H1 (cell line): ENCODE results near the gene SLC2A4. TPM values are rescaled to one million over a fixed set of nuclear protein-coding genes. Genes with fewer than 3 reads are reported as not detected.

Experiments
- CTCF ChIA-PET: fragments of 300-600 bp; sonication (Branson Sonifier 250); formaldehyde crosslinking; loops from one replicate; lab custom pipeline; 2021; ENCODE audit not compliant: partially characterized antibody; lab: Charles Lee
- POLR2A ChIA-PET: fragments of 300-600 bp; sonication (Branson Sonifier 250); formaldehyde crosslinking; loops from one replicate; lab custom pipeline; 2021; ENCODE audit warnings: inconsistent platforms; ENCODE audit not compliant: partially characterized antibody; lab: Charles Lee
- DNase-seq, 2 experiments: peaks; one replicate each; pipeline versions ENCODE4 v3.0.0 to v3.0.0-alpha.2; 2010 to 2022; ENCODE audit warnings: low spot score in 2 of 2, low read depth in 1 of 2, mixed read lengths in 1 of 2
- FAIRE-seq: peaks from 2 replicates; lab custom pipeline; 2011; peaks lifted over from hg19 to GRCh38; lab: Jason Lieb, UNC
- H2AFZ ChIP-seq: 2 replicates; pipeline ENCODE4 v1.8.1; 2012; ENCODE audit warnings: low read length, inconsistent platforms
- H2AK5ac ChIP-seq: 2 replicates; pipeline ENCODE4 v1.6.1; 2013; ENCODE audit warnings: low read depth, low read length
- H2BK120ac ChIP-seq: replicated peaks from 2 replicates; pipeline ENCODE3; 2013; ENCODE audit warnings: low read depth, low read length, inconsistent platforms
- H2BK12ac ChIP-seq: 2 replicates; pipeline ENCODE4 v1.6.1; 2013; ENCODE audit warnings: low read depth, low read length
- H2BK15ac ChIP-seq: 2 replicates; pipeline ENCODE4 v1.6.1; 2013; ENCODE audit warnings: low read length
- H2BK20ac ChIP-seq: 2 replicates; pipeline ENCODE4 v1.6.1; 2013; ENCODE audit warnings: low read length
- H2BK5ac ChIP-seq: 2 replicates; pipeline ENCODE4 v1.6.1; 2013; ENCODE audit warnings: low read depth, low read length
- H3K14ac ChIP-seq: 2 replicates; pipeline ENCODE4 v1.6.1; 2013; ENCODE audit warnings: inconsistent platforms; ENCODE audit not compliant: insufficient read length
- H3K18ac ChIP-seq: 2 replicates; pipeline ENCODE4 v1.6.1; 2013; ENCODE audit warnings: low read length; ENCODE audit errors: extremely low read depth
- H3K23ac ChIP-seq: 2 replicates; pipeline ENCODE4 v1.6.1; 2013; ENCODE audit warnings: inconsistent platforms; ENCODE audit not compliant: insufficient read length
- H3K23me2 ChIP-seq: 2 replicates; pipeline ENCODE4 v1.6.1; 2013; ENCODE audit warnings: low read depth, low read length
- H3K27ac ChIP-seq: 2 replicates; pipeline ENCODE4 v1.6.1; 2011; ENCODE audit warnings: low read depth, low read length, inconsistent platforms
- H3K27me3 ChIP-seq, 4 experiments: replicated peaks in 1 of 4; 1 replicate in 1 of 4; 2 replicates in 3 of 4; pipeline versions ENCODE4 v1.6.1 to v1.8.1; 2011 to 2013; ENCODE audit warnings: low read length in 3 of 4, mild to moderate bottlenecking in 3 of 4, inconsistent platforms in 2 of 4, mixed read lengths in 2 of 4, moderate library complexity in 1 of 4; ENCODE audit not compliant: control insufficient read depth in 3 of 4, insufficient read depth in 3 of 4; ENCODE audit errors: extremely low read depth in 1 of 4
- H3K36me3 ChIP-seq, 4 experiments: 2 replicates each; pipeline versions ENCODE4 v1.6.1 to v1.8.1; 2011 to 2013; ENCODE audit warnings: mild to moderate bottlenecking in 4 of 4, low read length in 3 of 4, moderate library complexity in 2 of 4, control low read depth in 1 of 4, inconsistent platforms in 1 of 4; ENCODE audit not compliant: insufficient read depth in 4 of 4, control insufficient read depth in 2 of 4
- H3K4ac ChIP-seq: replicated peaks from 2 replicates; pipeline ENCODE3; 2013; ENCODE audit warnings: low read length, low read depth, mixed read lengths, inconsistent platforms; ENCODE audit not compliant: insufficient read length
- H3K4me1 ChIP-seq, 4 experiments: replicated peaks in 1 of 4; 1 replicate in 1 of 4; 2 replicates in 3 of 4; pipeline versions ENCODE4 v1.6.1 to v1.8.1; 2011 to 2013; ENCODE audit warnings: low read length in 3 of 4, inconsistent platforms in 2 of 4, mixed read lengths in 1 of 4; ENCODE audit not compliant: insufficient read depth in 4 of 4, control insufficient read depth in 3 of 4
- H3K4me2 ChIP-seq, 2 experiments: 2 replicates each; pipeline versions ENCODE4 v1.6.1 to v1.8.1; 2011 to 2013; ENCODE audit warnings: low read depth in 2 of 2, low read length in 2 of 2, control low read depth in 1 of 2, inconsistent platforms in 1 of 2, mild to moderate bottlenecking in 1 of 2; ENCODE audit not compliant: insufficient read depth in 1 of 2
- H3K4me3 ChIP-seq, 4 experiments: fragments of 200-600, 300-600 bp in 1 of 4; sonication (generic), shearing (Covaris generic), sonication (Bioruptor Twin) in 1 of 4; 2 replicates each; pipeline versions ENCODE4 v1.5.1 to v1.8.1; 2011 to 2016; ENCODE audit warnings: low read length in 4 of 4, low read depth in 3 of 4, control low read depth in 2 of 4, inconsistent platforms in 2 of 4, mild to moderate bottlenecking in 2 of 4, mixed read lengths in 1 of 4, moderate library complexity in 1 of 4; ENCODE audit not compliant: insufficient read depth in 2 of 4; ENCODE audit errors: extremely low read depth in 1 of 4
- H3K56ac ChIP-seq: replicated peaks from 2 replicates; pipeline ENCODE3; 2013; ENCODE audit warnings: low read depth, mild to moderate bottlenecking, mixed read lengths, low read length, inconsistent platforms; ENCODE audit not compliant: insufficient read length
- H3K79me1 ChIP-seq: 2 replicates; pipeline ENCODE4 v1.6.1; 2013; ENCODE audit warnings: low read depth, low read length, control low read depth
- H3K79me2 ChIP-seq, 2 experiments: 2 replicates each; pipeline versions ENCODE4 v1.6.1 to v1.8.1; 2012 to 2013; ENCODE audit warnings: low read length in 2 of 2, mild to moderate bottlenecking in 2 of 2, inconsistent platforms in 1 of 2; ENCODE audit not compliant: insufficient read depth in 2 of 2, control insufficient read depth in 1 of 2
- H3K9ac ChIP-seq, 4 experiments: replicated peaks in 1 of 4; 1 replicate in 1 of 4; 2 replicates in 3 of 4; pipeline versions ENCODE4 v1.6.1 to v1.8.1; 2011 to 2013; ENCODE audit warnings: low read depth in 3 of 4, low read length in 3 of 4, control low read depth in 2 of 4, mild to moderate bottlenecking in 2 of 4, moderate library complexity in 2 of 4, inconsistent platforms in 1 of 4; ENCODE audit errors: extremely low read depth in 1 of 4
- H3K9me3 ChIP-seq, 2 experiments: 2 replicates each; pipeline versions ENCODE4 v1.6.1 to v1.8.1; 2012 to 2013; ENCODE audit warnings: mild to moderate bottlenecking in 2 of 2, moderate library complexity in 2 of 2, control low read depth in 1 of 2, inconsistent platforms in 1 of 2, low read depth in 1 of 2, low read length in 1 of 2, mixed read lengths in 1 of 2; ENCODE audit not compliant: insufficient read depth in 2 of 2
- H4K20me1 ChIP-seq, 2 experiments: replicated peaks in 1 of 2; 2 replicates each; pipeline versions ENCODE3 to v1.8.1; 2011 to 2013; ENCODE audit warnings: inconsistent platforms in 2 of 2, low read length in 2 of 2, mild to moderate bottlenecking in 1 of 2; ENCODE audit not compliant: insufficient read depth in 2 of 2, control insufficient read depth in 1 of 2
- H4K5ac ChIP-seq: 2 replicates; pipeline ENCODE4 v1.6.1; 2013; ENCODE audit warnings: low read length, low read depth, mixed read lengths, inconsistent platforms; ENCODE audit not compliant: insufficient read length
- H4K8ac ChIP-seq: 2 replicates; pipeline ENCODE4 v1.8.0; 2013; ENCODE audit warnings: mild to moderate bottlenecking, moderate library complexity, low read length, inconsistent platforms; ENCODE audit not compliant: insufficient read depth; ENCODE audit errors: extremely low read depth
- H4K91ac ChIP-seq: replicated peaks from 2 replicates; pipeline ENCODE3; 2013; ENCODE audit warnings: low read length, mixed read lengths, inconsistent platforms; ENCODE audit not compliant: insufficient read length
- POLR2A ChIP-seq, 2 experiments: IDR thresholded peaks; 1 replicate in 1 of 2; 2 replicates in 1 of 2; pipeline ENCODE4 v1.6.1; 2011; ENCODE audit warnings: low read depth in 2 of 2, low read length in 2 of 2, mild to moderate bottlenecking in 2 of 2; ENCODE audit errors: control extremely low read depth in 1 of 2
- SP1 ChIP-seq: IDR thresholded peaks from 2 replicates; pipeline ENCODE4 v1.6.1; 2011; ENCODE audit warnings: low read depth, low read length
- WGBS, 2 experiments: shearing (Covaris generic) in 1 of 2; methylation state at CpG; one replicate each; pipeline versions ENCODE4 v1.1.6 to v1.1.7; 2013 to 2015; ENCODE audit warnings: low lambda C conversion rate in 2 of 2, mixed read lengths in 2 of 2, inconsistent platforms in 1 of 2, low coverage in 1 of 2, missing lambda C conversion rate in 1 of 2; ENCODE audit not compliant: insufficient replicate concordance in 2 of 2, insufficient coverage in 1 of 2, insufficient read length in 1 of 2; ENCODE audit errors: extremely low coverage in 1 of 2, missing lambda C conversion rate in 1 of 2; 5-methylcytosine and 5-hydroxymethylcytosine counted together
- polyA plus RNA-seq, 7 experiments: library from polyadenylated mRNA; depleted of rRNA in 3 of 7; stranded (reverse) in 5 of 7; unstranded in 2 of 7; fragments of >200 nt in 5 of 7; fragments of 200-250 nt in 2 of 7; gene quantifications; 1 replicate in 5 of 7; 2 replicates in 1 of 7; 4 replicates in 1 of 7; pipeline versions ENCODE4 v1.2.1 to v1.2.3, GENCODE V29; 2011 to 2013; ENCODE audit warnings: missing spikeins in 2 of 7, mixed read lengths in 2 of 7
- total RNA-seq: library from RNA; stranded (reverse); fragmentation: NEBNext Ultra II Directional; extraction: Animal tissue kit (Norgen Biotek cat#: 25700); gene quantifications from 2 replicates; pipeline ENCODE4 v1.2.1, GENCODE V29; 2021

SLC2A4 gene
- total and polyA plus RNA-seq, 2 of the 8 experiments (the other 6 are each of a cell fraction or from before 2014, with no cell fraction given), result 5.7 to 6.9 TPM

- ChIA-PET POLR2A (interaction anchor here (0.8 to 11.3 kb wide), 42 partner anchors 8 to 859 kb away, joined by 3 to 223 read pairs (median 6); partner anchors contain the start of genes ACADVL, ACAP1, CD68 and CLDN7), CTCF (interaction anchor here (0.7 to 3.3 kb wide), 25 partner anchors 9 to 268 kb away, joined by 3 to 17 read pairs (median 5); partner anchors contain the start of genes ACADVL, ACAP1, DLG4 and NEURL4)
- no peak overlapping the region for H4K8ac ChIP-seq
- no peak overlapping the region for H3K56ac ChIP-seq
- H3K36me3 ChIP-seq, result peaks cover 33 to 66% (median 46%) of the 10 kb centered on the region in 4 experiments
- H3K14ac ChIP-seq, result no peak overlapping the region
- no peak overlapping the region for H4K5ac ChIP-seq
- 47% methylated on average over 9 of the region's 9 CpGs; no CpG with 5 or more reads in 1 of the 2 experiments for WGBS, 2 experiments
- H3K23me2 ChIP-seq, result peaks cover under 1% of the 10 kb centered on the region; the same call in 1 of the 2 replicates
- H2AFZ ChIP-seq, result no peak overlapping the region
- no peak for DNase-seq
- TF ChIP-seq POLR2A (IDR thresholded peaks at IDR 0.05; ENCODE audit: control extremely low read depth in 1 of 2, low read depth in 2 of 2, low read length in 2 of 2) (peak; percentile 8 to 19; a peak in 2 of 3 replicates), SP1 (no peak)
- H2BK120ac ChIP-seq, result no peak overlapping the region
- no peak overlapping the region for H2BK15ac ChIP-seq
- H2BK5ac ChIP-seq, result 0 out of 2 replicates have a peak overlapping the region, but pooled peaks have one; percentile 60
- no peak overlapping the region for H2AK5ac ChIP-seq
- H3K4me2 ChIP-seq, result peak overlapping the region; percentile 67 to 91
- peaks cover 12% of the 10 kb centered on the region for H3K79me1 ChIP-seq
- H3K27ac ChIP-seq, result 0 out of 2 replicates have a peak overlapping the region, but pooled peaks have one; percentile 61
- H3K9me3 ChIP-seq, result no peaks in the 10 kb centered on the region
- no peak overlapping the region for H3K23ac ChIP-seq
- no peak overlapping the region for H3K4ac ChIP-seq
- H3K79me2 ChIP-seq, result peaks cover 8 to 32% of the 10 kb centered on the region in 2 experiments
- H3K18ac ChIP-seq, result no peak overlapping the region
- H3K27me3 ChIP-seq, result no peaks in the 10 kb centered on the region
- H4K20me1 ChIP-seq, result peaks cover 20 to 27% of the 10 kb centered on the region in 2 experiments
- peak overlapping the region in 3 of 4 experiments; percentile 39 to 75 (median 49); a peak in 6 of 7 replicates for H3K9ac ChIP-seq
- no peak overlapping the region for H2BK20ac ChIP-seq
- H3K4me1 ChIP-seq, result peaks cover 0 to 13% (median 7%) of the 10 kb centered on the region in 4 experiments; a peak in 5 of 7 replicates
- H3K4me3 ChIP-seq, result peak overlapping the region; percentile 55 to 95 (median 70)
- H4K91ac ChIP-seq, result no peak overlapping the region
- H2BK12ac ChIP-seq, result no peak overlapping the region
- FAIRE-seq, result no peak
Observed at GRCh38 chr17:7313890-7314718, 32.6 kb downstream of the SLC2A4 start.
